NCI-H2227 (cell line): Measurements from ENCODE around the gene SPRY1.

Experiments
- DNase-seq: peaks from one replicate; lab custom pipeline; 2025; ENCODE audit not compliant: unreplicated experiment; lab: John Stamatoyannopoulos, UW

Gene SPRY1

GRCh38 chr4:123379392-123379791 is 17.2 kb upstream of the SPRY1 start:
- DNase-seq = no peak

- no peak for DNase-seq
These were observed 15.6 kb upstream of the SPRY1 start for GRCh38 chr4:123380728-123381716.

- no peak for DNase-seq
These were observed 14.6 kb upstream of the SPRY1 start for GRCh38 chr4:123381996-123382395.

DNA sequence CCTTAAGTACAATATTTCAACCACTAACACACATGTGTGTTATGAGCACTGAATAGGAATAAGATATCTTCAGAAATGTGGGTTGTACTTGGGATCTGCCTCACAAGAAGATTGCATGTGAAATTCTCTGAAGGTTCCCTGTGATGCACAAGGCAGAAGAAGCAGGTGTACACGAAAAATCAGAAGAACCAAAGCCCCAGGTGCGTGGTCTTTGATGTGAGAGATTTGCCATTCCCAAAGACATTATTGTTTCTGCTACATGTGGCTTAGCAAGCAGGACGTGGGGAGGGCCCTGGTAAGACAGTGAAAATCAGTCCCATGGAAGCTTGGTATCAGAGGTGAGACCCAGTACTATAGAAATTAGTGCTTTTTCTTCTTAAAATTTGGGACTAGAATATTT is 13.0 kb upstream of the SPRY1 start:
- DNase-seq = no peak

DNA sequence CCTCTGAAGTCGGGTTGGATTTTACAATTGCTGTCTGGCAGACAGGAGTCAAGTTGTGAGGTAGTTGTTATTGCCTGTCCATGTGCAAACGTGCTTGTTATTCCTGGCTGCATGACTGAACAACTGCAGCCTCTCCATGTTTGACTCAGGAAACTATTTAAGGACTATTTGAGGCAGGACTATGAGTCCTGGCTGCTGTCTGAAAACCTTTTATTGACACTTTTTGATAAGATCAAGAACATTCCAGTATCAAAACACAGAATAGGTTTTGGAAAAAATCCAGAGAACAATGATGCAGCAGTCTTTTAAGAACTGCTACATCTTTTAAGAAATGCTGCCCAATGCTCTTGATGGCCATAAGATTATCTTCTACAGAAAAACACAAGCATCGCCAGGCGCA is 10.0 kb upstream of the SPRY1 start:
- no peak for DNase-seq

- DNase-seq = peak; percentile 18
These were observed 5.6 kb upstream of the SPRY1 start for GRCh38 chr4:123390846-123391456.

- no peak for DNase-seq
These were observed 2.9 kb upstream of the SPRY1 start for GRCh38 chr4:123393721-123394120.

DNA sequence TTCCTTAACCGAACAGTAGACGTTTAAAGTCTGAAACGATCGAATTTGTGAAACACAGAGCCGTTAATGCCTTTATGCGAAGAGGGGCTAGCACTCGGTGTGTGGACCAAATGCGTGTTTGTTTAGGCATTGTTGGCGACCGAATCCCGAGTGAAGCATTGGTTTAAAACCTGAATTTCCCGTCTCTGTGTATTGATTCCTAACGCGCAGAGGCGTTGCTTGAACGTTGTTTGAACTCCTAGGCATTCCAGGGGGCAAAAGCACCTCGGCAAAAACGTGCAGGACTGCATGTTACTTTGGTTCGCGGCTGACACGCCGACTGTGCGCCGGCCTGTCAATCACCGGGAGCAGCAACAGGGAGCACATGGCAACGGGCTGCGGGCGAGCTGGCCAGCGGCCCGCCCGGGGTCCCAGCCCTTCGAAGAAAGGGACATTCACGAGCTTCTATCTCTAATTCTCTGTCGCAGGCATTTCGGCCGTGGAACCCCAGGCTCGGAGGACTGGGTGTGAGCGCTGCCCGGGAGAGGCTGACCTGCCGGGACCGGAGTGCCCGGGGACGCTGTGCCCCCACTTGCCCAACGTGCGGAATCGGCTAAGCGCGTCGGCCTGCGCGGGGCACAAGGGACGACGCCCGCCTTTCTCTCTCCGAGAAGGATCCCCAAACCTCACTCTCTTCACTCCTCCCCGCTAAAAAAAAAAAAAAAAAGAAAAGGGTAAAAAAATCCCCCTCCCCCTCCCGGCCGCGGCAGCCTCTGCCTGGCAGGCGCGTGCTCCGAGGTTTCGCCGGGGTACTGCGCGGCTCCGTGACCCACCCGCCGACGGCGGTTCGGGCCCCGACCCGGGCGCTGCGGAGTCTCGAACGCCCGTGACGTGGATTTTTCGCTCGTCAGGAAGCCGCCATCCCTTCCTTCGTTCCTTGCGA is 810 bp downstream of the SPRY1 start:
- peak; percentile 26 for DNase-seq

DNA sequence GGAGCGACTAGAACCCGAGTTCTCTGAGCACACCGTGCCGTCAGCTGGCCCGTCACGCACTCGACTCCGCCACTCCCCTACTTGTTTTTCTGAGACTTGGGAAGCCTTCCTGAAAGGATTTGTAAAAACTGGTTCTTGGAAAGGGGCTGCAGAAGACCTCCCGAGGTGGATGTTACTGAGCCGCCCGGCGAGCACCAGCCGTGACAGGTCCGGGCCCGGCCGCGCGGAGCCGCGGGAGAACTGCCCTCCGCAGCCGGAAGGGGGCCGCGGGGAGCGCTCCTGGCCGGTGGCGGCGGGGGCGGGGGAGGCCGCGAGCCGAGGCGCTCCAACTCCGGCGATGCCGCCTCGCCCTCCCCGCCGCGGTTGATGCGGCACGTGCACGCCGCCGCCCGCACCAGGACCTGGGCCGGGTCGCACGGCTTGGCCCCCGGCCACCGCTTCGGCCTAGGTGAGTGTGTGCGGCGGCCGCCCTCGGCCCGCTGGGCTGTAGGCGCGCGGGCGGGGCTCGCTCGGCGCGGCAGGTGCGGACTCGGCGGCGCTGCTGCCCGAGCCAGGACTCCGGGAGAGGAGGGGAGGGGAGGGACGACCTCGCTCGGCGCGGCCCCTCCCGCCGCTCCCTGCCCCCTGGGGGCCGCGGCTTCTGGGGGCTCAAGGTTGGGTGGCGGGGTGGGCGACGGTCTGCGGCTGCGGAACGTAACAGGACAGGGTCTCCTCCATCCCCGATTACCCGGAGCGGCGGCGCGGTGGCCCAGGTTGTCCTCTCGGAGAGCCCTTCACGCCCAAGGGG is 1.7 kb downstream of the SPRY1 start:
- DNase-seq = peak; percentile 74

- peak; percentile 48 for DNase-seq
These were observed 2.4 kb downstream of the SPRY1 start for GRCh38 chr4:123398853-123399626.

- no peak for DNase-seq
These were observed 3.2 kb downstream of the SPRY1 start for GRCh38 chr4:123399627-123400358.

- no peak for DNase-seq
These were observed 4.9 kb downstream of the SPRY1 start for GRCh38 chr4:123401271-123402120.

DNA sequence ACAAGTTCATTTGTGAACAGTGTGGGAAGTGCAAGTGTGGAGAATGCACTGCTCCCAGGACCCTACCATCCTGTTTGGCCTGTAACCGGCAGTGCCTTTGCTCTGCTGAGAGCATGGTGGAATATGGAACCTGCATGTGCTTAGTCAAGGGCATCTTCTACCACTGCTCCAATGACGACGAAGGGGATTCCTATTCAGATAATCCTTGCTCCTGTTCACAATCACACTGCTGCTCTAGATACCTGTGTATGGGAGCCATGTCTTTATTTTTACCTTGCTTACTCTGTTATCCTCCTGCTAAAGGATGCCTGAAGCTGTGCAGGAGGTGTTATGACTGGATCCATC is 5.5 kb downstream of the SPRY1 start:
- no peak for DNase-seq

DNA sequence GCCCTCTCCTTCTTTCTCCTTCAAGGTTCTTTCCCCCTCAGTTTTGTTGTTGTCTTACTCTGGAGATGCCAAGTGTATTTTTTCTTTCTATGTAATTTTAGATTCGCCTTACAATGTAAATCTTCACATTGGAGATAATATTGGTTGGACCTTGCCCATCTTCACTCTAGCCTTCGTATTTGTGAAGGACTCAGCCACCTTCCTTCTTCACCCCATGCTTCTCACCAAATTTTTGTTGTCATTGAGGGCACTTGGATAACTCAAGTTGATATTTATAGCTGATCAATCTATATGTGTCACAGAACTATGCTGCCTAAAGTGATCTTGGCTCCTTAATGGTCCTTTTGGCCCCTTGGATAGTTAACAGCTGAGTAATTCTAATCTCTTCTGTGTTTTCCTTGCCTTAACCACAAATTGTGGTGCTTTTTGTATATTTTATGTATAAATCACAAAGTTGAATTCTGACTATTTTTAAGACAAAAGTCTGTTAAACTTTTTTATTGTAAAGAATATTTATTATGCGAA is 6.5 kb downstream of the SPRY1 start:
- DNase-seq = no peak

DNA sequence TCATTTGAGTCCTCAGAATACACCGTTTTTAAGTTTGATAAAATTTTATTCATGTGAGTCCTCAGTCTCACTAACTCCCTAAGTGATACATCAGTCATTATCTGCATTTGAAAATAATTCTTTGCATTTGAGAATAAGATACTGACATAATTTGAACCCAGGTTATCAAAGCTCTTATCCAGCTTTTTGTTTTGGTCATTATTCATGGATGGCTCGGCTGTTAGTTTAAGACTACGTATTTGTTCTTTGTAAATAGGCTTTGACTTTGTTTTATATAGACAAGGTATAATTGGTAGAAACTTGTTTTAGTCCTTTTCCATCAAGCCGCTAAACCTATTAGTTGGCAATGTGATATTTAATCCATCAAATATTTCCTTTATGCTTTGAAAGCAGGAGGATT is 7.9 kb downstream of the SPRY1 start:
- DNase-seq = no peak

DNA sequence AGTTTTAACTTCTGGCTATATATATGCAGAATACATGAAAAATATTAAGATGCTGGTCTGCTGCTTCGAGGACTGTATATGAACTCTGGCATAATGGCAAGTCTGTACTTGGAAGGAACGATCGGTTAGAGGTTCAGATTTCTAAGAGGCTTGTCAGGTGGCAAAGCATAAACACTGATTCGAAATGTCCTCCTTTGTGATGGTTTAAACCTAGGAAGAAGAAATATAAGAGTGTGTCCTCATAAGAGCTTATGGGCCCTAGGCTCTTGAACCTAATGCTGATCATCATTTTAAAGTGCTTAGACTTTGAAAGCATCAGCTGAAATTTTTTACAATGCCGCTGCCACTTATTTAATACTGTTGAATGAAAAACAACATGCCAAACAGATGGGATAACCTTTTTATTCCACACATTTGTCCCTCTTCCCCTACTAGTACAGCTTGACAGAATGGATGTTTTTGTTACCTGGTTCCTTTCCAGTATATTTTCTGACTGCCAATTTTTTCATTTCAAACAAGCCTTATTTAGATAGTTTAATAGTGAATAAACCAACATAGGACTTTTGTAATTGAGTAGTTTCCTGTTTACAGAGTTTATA is 8.8 kb downstream of the SPRY1 start:
- no peak for DNase-seq

GRCh38 chr4:123406872-123407271 is 10.3 kb downstream of the SPRY1 start:
- DNase-seq = no peak
